ENCODE measurements around the gene RTN4RL2. TPM values are rescaled to one million over a fixed set of nuclear protein-coding genes. Genes with fewer than 3 reads are reported as not detected.
A peak's percentile ranks its signal among the peaks of the same experiment; 100 is the strongest.

The RTN4RL2 gene
- total RNA-seq, 3 donors from 2014 or later (not counting 1 experiment from before 2014, with no cell fraction given), result 0.38 to 0.61 (median 0.48) TPM

DNA sequence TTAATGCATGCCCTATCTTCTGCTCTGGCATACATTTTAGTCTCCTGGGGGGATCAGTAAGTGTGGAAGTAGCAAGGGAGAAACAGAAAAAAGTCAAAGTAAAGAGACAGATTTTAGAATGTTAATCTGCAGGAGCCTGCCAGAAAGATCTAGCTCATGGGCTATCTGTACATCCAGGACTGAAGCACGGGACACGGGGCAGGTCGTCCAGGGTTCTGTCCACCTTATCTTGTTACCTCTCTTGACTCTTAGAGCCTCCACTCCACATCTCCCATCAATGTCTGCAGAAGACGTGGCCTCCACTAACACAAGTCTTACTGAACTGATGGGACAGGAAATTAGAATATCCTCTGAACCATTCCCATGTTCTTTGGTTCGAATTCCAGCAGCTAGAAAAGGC lies 31.7 kb upstream of the RTN4RL2 start:
- Mint-ChIP-seq H3K4me1 (peaks cover 41 to 50% of the 10 kb centered on the region in 2 donors), H3K4me3 (no peak overlapping the region), H3K9me3 (no peaks in the 10 kb centered on the region), H3K27me3 (ENCODE audit: low read depth in 2 of 2) (peaks cover 0 to 2% of the 10 kb centered on the region in 2 donors), H3K36me3 (no peaks in the 10 kb centered on the region), H3K27ac (no peak overlapping the region)
- intact Hi-C loops (cut with micrococcal nuclease), result loop anchor here (5.0 kb wide), 1 partner anchor 91 kb away; the partner anchor contains the start of genes P2RX3 and SSRP1
- no peak overlapping the region for H3K27ac ChIP-seq (ENCODE audit: low read length)
- H3K9me3 ChIP-seq (ENCODE audit: control insufficient read depth, insufficient read depth, low read length), result no peaks in the 10 kb centered on the region
- ATAC-seq (no peak), DNase-seq (no peak)
- H3K4me3 ChIP-seq (ENCODE audit: low read length), result no peak overlapping the region
- no peaks in the 10 kb centered on the region for H3K36me3 ChIP-seq (ENCODE audit: control insufficient read depth, insufficient read depth, low read length)
- WGBS (ENCODE audit: insufficient coverage), result 95% methylated on average over 5 of the region's 5 CpGs
- H3K4me1 ChIP-seq (ENCODE audit: control insufficient read depth, insufficient read depth, low read length), result peaks cover 48% of the 10 kb centered on the region
- TF ChIP-seq, protein P1, sequence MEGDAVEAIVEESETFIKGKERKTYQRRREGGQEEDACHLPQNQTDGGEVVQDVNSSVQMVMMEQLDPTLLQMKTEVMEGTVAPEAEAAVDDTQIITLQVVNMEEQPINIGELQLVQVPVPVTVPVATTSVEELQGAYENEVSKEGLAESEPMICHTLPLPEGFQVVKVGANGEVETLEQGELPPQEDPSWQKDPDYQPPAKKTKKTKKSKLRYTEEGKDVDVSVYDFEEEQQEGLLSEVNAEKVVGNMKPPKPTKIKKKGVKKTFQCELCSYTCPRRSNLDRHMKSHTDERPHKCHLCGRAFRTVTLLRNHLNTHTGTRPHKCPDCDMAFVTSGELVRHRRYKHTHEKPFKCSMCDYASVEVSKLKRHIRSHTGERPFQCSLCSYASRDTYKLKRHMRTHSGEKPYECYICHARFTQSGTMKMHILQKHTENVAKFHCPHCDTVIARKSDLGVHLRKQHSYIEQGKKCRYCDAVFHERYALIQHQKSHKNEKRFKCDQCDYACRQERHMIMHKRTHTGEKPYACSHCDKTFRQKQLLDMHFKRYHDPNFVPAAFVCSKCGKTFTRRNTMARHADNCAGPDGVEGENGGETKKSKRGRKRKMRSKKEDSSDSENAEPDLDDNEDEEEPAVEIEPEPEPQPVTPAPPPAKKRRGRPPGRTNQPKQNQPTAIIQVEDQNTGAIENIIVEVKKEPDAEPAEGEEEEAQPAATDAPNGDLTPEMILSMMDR (IDR thresholded peaks at IDR 0.05), result no peak
- H3K27me3 ChIP-seq (ENCODE audit: control insufficient read depth, insufficient read depth, low read length), result no peaks in the 10 kb centered on the region

DNA sequence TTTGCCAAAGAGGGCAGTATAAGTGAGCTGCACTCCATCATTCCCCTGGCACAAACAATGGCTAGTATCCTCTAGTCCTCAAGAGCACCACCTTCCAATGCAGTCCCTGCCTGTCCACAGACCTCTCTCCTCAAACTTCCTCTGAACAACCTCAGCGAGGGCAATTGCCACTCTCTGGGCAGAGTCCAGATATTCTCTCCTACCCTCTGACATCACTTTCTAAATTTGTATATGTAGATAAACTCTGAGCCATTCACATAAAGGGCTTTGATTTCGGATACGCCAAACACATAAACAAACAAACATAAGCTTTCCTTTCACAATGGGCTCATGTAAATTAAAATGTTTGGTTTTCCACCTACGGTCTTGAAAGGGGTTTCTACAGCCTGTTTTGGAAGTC lies 30.4 kb upstream of the RTN4RL2 start:
- DNase-seq (no peak), ATAC-seq (no peak)
- peak overlapping the region in 1 of 2 donors; percentile 2 for H3K27ac Mint-ChIP-seq
- 85% methylated on average over 3 of the region's 4 CpGs for WGBS (ENCODE audit: insufficient coverage)
- intact Hi-C loops (cut with micrococcal nuclease), result loop anchor here (5.0 kb wide), 1 partner anchor 93 kb away; the partner anchor contains the start of genes P2RX3 and SSRP1
- no peak overlapping the region for H3K4me3 ChIP-seq (ENCODE audit: low read length)
- H3K27me3 Mint-ChIP-seq (ENCODE audit: low read depth in 2 of 2), result peaks cover 0 to 8% of the 10 kb centered on the region in 2 donors
- TF ChIP-seq, protein P1 (IDR thresholded peaks at IDR 0.05), result no peak
- H3K4me1 Mint-ChIP-seq, result peaks cover 34 to 38% of the 10 kb centered on the region in 2 donors
- H3K27me3 ChIP-seq (ENCODE audit: control insufficient read depth, insufficient read depth, low read length), result no peaks in the 10 kb centered on the region
- no peaks in the 10 kb centered on the region for H3K9me3 ChIP-seq (ENCODE audit: control insufficient read depth, insufficient read depth, low read length)
- peaks cover 35% of the 10 kb centered on the region for H3K4me1 ChIP-seq (ENCODE audit: control insufficient read depth, insufficient read depth, low read length)
- H3K9me3 Mint-ChIP-seq, result no peaks in the 10 kb centered on the region
- H3K27ac ChIP-seq (ENCODE audit: low read length), result no peak overlapping the region
- H3K4me3 Mint-ChIP-seq, result no peak overlapping the region
- H3K36me3 ChIP-seq (ENCODE audit: control insufficient read depth, insufficient read depth, low read length), result no peaks in the 10 kb centered on the region
- no peaks in the 10 kb centered on the region for H3K36me3 Mint-ChIP-seq

- Mint-ChIP-seq H3K9me3 (no peaks in the 10 kb centered on the region), H3K4me3 (no peak overlapping the region), H3K4me1 (peaks cover 27 to 29% of the 10 kb centered on the region in 2 donors), H3K36me3 (no peaks in the 10 kb centered on the region), H3K27ac (no peak overlapping the region), H3K27me3 (ENCODE audit: low read depth in 2 of 2) (peaks cover 0 to 14% of the 10 kb centered on the region in 2 donors)
- Histone ChIP-seq H3K4me1 (ENCODE audit: control insufficient read depth, insufficient read depth, low read length) (peaks cover 25% of the 10 kb centered on the region), H3K27me3 (ENCODE audit: control insufficient read depth, insufficient read depth, low read length) (no peaks in the 10 kb centered on the region), H3K36me3 (ENCODE audit: control insufficient read depth, insufficient read depth, low read length) (no peaks in the 10 kb centered on the region), H3K4me3 (ENCODE audit: low read length) (no peak overlapping the region), H3K27ac (ENCODE audit: low read length) (no peak overlapping the region), H3K9me3 (ENCODE audit: control insufficient read depth, insufficient read depth, low read length) (no peaks in the 10 kb centered on the region)
- intact Hi-C loops (cut with micrococcal nuclease), result no loop called here
- TF ChIP-seq, protein P1 (IDR thresholded peaks at IDR 0.05), result no peak
- no peak for ATAC-seq
- no peak for DNase-seq
- WGBS (ENCODE audit: insufficient coverage), result 94% methylated on average over 1 of the region's 1 CpG
Observed at GRCh38 chr11:57430952-57431351, 29.4 kb upstream of the RTN4RL2 start.

DNA sequence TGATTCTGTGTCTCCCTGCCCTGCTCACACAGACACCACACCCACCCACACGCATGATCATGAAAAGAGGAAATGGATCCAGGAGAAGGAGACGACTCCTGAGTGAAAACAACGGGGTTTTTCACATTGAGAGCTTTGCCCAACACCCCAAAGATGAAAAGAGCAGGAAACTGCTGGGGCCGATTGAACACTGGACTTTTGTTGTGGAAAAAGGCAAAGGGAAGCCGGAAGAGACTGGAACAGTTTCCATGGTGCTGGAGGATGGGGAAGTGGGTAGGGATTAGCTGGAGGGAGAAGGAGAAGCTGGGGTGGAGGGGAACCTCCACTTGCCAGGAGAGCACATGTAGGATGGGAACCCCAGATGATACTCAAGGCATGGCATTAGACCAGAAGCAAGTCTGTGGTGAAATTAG lies 28.2 kb upstream of the RTN4RL2 start:
- ATAC-seq, result no peak
- Mint-ChIP-seq H3K9me3 (no peaks in the 10 kb centered on the region), H3K27ac (peak overlapping the region in 1 of 2 donors; percentile 27), H3K27me3 (ENCODE audit: low read depth in 2 of 2) (peaks cover 0 to 14% of the 10 kb centered on the region in 2 donors), H3K4me3 (no peak overlapping the region), H3K4me1 (peaks cover 15 to 17% of the 10 kb centered on the region in 2 donors), H3K36me3 (no peaks in the 10 kb centered on the region)
- Histone ChIP-seq H3K9me3 (ENCODE audit: control insufficient read depth, insufficient read depth, low read length) (no peaks in the 10 kb centered on the region), H3K4me3 (ENCODE audit: low read length) (no peak overlapping the region), H3K27me3 (ENCODE audit: control insufficient read depth, insufficient read depth, low read length) (no peaks in the 10 kb centered on the region), H3K36me3 (ENCODE audit: control insufficient read depth, insufficient read depth, low read length) (no peaks in the 10 kb centered on the region), H3K4me1 (ENCODE audit: control insufficient read depth, insufficient read depth, low read length) (peaks cover 14% of the 10 kb centered on the region), H3K27ac (ENCODE audit: low read length) (no peak overlapping the region)
- intact Hi-C loops (cut with micrococcal nuclease), result no loop called here
- WGBS (ENCODE audit: insufficient coverage), result 73% methylated on average over 5 of the region's 5 CpGs
- TF ChIP-seq, protein P1 (IDR thresholded peaks at IDR 0.05), result no peak
- no peak for DNase-seq

All from natural killer cell (primary cell).